Lung (tissue), 12 donors: ENCODE results near the gene ZNF175. TPM values are rescaled to one million over a fixed set of nuclear protein-coding genes. Genes with fewer than 3 reads are reported as not detected.

Source experiments
- ATAC-seq: fragments of 200-7000 bp; cut with Tn5 transposase; one replicate; pipeline ENCODE4 v1.9.1; 2020; ENCODE audit warnings: moderate number of reproducible peaks; ENCODE audit not compliant: insufficient read depth, low FRiP score
- DNase-seq, 3 donors: peaks; one replicate each; pipeline ENCODE4 v3.0.0-alpha.2; 2013 to 2017
- H3K27ac ChIP-seq, 2 donors: one replicate each; pipeline ENCODE4 v1.5.1; 2013; ENCODE audit warnings: mild to moderate bottlenecking in 2 of 2, moderate library complexity in 2 of 2, control low read depth in 1 of 2, inconsistent platforms in 1 of 2, low read depth in 1 of 2, low read length in 1 of 2
- H3K27me3 ChIP-seq, 3 donors: one replicate each; pipeline ENCODE4 v1.5.1; 2013; ENCODE audit warnings: low read length in 2 of 3; ENCODE audit not compliant: control insufficient read depth in 3 of 3, insufficient read depth in 3 of 3
- H3K36me3 ChIP-seq, 4 donors: one replicate each; pipeline ENCODE4 v1.5.1; 2013; ENCODE audit warnings: low read length in 4 of 4, mild to moderate bottlenecking in 1 of 4, moderate library complexity in 1 of 4; ENCODE audit not compliant: control insufficient read depth in 4 of 4, insufficient read depth in 4 of 4
- H3K4me1 ChIP-seq, 5 donors: one replicate each; pipeline ENCODE4 v1.5.1; 2013; ENCODE audit warnings: low read length in 5 of 5, mild to moderate bottlenecking in 2 of 5, moderate library complexity in 1 of 5; ENCODE audit not compliant: control insufficient read depth in 5 of 5, insufficient read depth in 5 of 5
- H3K4me3 ChIP-seq: one replicate; pipeline ENCODE4 v1.5.1; 2013; ENCODE audit warnings: mild to moderate bottlenecking, control low read depth, moderate library complexity
- H3K9ac ChIP-seq, 2 donors: one replicate each; pipeline ENCODE4 v1.5.1; 2013; ENCODE audit warnings: low read length in 2 of 2, control low read depth in 1 of 2; ENCODE audit not compliant: insufficient read depth in 1 of 2
- H3K9me3 ChIP-seq, 4 donors: one replicate each; pipeline ENCODE4 v1.5.1; 2013; ENCODE audit warnings: low read length in 3 of 4, mild to moderate bottlenecking in 1 of 4, moderate library complexity in 1 of 4; ENCODE audit not compliant: control insufficient read depth in 4 of 4, insufficient read depth in 3 of 4
- WGBS, 2 donors: extraction: QIAGEN DNeasy Blood & Tissue Kit; methylation state at CpG; one replicate each; pipeline ENCODE4 v1.1.7; 2013; 5-methylcytosine and 5-hydroxymethylcytosine counted together
- polyA plus RNA-seq, 2 donors: library from polyadenylated mRNA; stranded (reverse); fragments of 200-250 nt; gene quantifications; one replicate each; pipeline ENCODE4 v1.2.1, GENCODE V29; 2013
- total RNA-seq, 2 donors: library from RNA; depleted of rRNA in 1 of 2; stranded (reverse); fragments of >200 nt in 1 of 2; gene quantifications; one replicate each; pipeline ENCODE4 v1.2.1, GENCODE V29; 2014 to 2021
- TF ChIP-seq, protein P1 (sequence below): IDR thresholded peaks from 2 replicates; pipeline ENCODE4 v1.5.1; 2012; ENCODE audit warnings: mild to moderate bottlenecking; ENCODE audit errors: control extremely low read depth, extremely low read depth
- donor health status: control.
- donor health status: control.
- donor health status: Bipolar disorder and iron deficiency.
- donor health status: healthy.
- donor health status: DM: yes; HTN: yes; CAD: no.

The ZNF175 gene
- total and polyA plus RNA-seq, 4 donors = 2.5 to 11.4 (median 5.9) TPM

GRCh38 chr19:51621178-51621577 is 50.1 kb downstream of the ZNF175 start:
- ATAC-seq (no peak), DNase-seq (no peak)
- Histone ChIP-seq H3K9ac (no peak overlapping the region), H3K36me3 (no peaks in the 10 kb centered on the region), H3K27me3 (no peaks in the 10 kb centered on the region), H3K4me3 (no peak overlapping the region), H3K27ac (no peak overlapping the region), H3K9me3 (no peaks in the 10 kb centered on the region), H3K4me1 (no peaks in the 10 kb centered on the region)
- TF ChIP-seq, protein P1, sequence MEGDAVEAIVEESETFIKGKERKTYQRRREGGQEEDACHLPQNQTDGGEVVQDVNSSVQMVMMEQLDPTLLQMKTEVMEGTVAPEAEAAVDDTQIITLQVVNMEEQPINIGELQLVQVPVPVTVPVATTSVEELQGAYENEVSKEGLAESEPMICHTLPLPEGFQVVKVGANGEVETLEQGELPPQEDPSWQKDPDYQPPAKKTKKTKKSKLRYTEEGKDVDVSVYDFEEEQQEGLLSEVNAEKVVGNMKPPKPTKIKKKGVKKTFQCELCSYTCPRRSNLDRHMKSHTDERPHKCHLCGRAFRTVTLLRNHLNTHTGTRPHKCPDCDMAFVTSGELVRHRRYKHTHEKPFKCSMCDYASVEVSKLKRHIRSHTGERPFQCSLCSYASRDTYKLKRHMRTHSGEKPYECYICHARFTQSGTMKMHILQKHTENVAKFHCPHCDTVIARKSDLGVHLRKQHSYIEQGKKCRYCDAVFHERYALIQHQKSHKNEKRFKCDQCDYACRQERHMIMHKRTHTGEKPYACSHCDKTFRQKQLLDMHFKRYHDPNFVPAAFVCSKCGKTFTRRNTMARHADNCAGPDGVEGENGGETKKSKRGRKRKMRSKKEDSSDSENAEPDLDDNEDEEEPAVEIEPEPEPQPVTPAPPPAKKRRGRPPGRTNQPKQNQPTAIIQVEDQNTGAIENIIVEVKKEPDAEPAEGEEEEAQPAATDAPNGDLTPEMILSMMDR = no peak
- WGBS, 2 donors = 23 to 34% methylated on average over 2 of the region's 2 CpGs

DNA sequence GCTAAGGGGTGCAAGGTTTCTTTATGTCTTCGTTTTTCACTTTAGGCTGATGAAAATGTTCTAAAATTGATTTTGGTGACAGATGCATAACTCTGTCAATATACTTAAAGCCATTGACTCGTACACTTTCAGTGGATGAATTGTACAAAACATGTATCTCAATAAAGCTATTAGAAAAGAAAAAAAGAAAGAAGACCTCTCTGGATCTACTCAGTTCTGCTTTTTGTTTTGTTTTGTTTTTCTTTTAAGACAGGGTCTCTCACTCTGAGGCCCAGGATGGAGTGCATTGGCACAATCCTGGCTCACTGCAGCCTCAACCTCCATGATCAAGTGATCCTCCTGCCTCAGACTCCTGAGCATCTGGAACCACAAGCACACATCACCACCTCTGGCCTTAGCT is 55.6 kb downstream of the ZNF175 start:
- DNase-seq (no peak), ATAC-seq (no peak)
- peaks cover 0 to 11% (median 0%) of the 10 kb centered on the region in 3 donors for H3K27me3 ChIP-seq
- H3K4me3 ChIP-seq = no peak overlapping the region
- no peaks in the 10 kb centered on the region for H3K4me1 ChIP-seq
- 54 to 84% methylated on average over 2 of the region's 2 CpGs for WGBS, 2 donors
- H3K36me3 ChIP-seq = no peaks in the 10 kb centered on the region
- H3K9ac ChIP-seq = no peak overlapping the region
- H3K27ac ChIP-seq = no peak overlapping the region
- TF ChIP-seq, protein P1 = no peak
- H3K9me3 ChIP-seq = peaks cover 0 to 9% (median 0%) of the 10 kb centered on the region in 4 donors

DNA sequence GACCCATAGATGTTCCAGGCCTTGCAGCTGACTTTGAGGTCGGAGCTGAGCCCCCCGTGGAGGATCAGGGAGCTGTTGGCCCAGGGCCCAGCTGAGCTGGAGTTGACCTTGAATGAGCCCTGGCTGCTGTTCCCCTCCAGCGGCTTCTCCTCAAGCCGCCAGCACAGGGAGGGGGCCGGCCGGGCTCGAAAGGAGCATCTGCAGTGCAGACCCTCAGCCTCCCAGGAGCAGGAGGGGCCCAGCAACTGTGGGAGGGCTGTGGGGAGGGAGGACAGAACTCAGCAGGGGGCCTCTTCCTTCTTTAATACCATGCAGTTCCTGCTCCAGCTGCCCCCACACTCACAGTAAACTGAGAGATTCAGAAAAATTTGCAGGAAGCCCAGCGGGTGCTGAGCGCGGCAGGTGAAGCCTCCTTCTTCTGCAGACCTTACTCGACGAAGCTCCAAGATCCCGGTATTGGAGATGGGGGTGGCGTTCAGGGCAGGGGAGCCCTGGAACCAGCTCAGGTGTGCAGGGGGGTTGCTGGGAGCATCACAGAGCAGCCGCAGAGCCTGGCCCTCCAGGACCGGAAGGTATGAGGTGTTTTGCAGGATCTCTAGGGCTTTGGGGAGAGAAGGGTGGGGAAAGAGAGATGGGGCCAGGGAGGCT is 56.5 kb downstream of the ZNF175 start:
- Histone ChIP-seq H3K27ac (no peak overlapping the region), H3K36me3 (no peaks in the 10 kb centered on the region), H3K9ac (no peak overlapping the region), H3K4me1 (no peaks in the 10 kb centered on the region), H3K27me3 (peaks cover 0 to 11% (median 0%) of the 10 kb centered on the region in 3 donors), H3K9me3 (peaks cover 0 to 9% (median 0%) of the 10 kb centered on the region in 4 donors), H3K4me3 (no peak overlapping the region)
- ATAC-seq = no peak
- no peak for DNase-seq
- TF ChIP-seq, protein P1 = no peak
- 49 to 57% methylated on average over 15 to 16 of the region's 16 CpGs for WGBS, 2 donors
